Endothelial cell of umbilical vein (primary cell): Measurements from ENCODE around the gene GABRR2. TPM values are rescaled to one million over a fixed set of nuclear protein-coding genes. Genes with fewer than 3 reads are reported as not detected.

ENCODE experiments used
- BruUV-seq: library from RNA; stranded (reverse); fragments of 400-500 nt; replicated peaks from 2 replicates; lab custom pipeline; 2021; lab: Mats Ljungman, UMichigan
- CTCF ChIA-PET: fragments of 300-600, 350-600 bp; sonication (Branson Sonifier 250); formaldehyde crosslinking; loops from one replicate; lab custom pipeline; 2021; ENCODE audit warnings: antibody characterized with exemption, inconsistent platforms; lab: Charles Lee
- POLR2A ChIA-PET: fragments of 300-600, 350-600 bp; sonication (Branson Sonifier 250); formaldehyde crosslinking; loops from one replicate; lab custom pipeline; 2021; ENCODE audit warnings: antibody characterized with exemption, inconsistent platforms; lab: Charles Lee
- DNase-seq: peaks from one replicate; pipeline ENCODE4 v3.0.0-alpha.2; 2011; ENCODE audit warnings: low read depth, low spot score
- FAIRE-seq: peaks from 2 replicates; lab custom pipeline; 2011; peaks lifted over from hg19 to GRCh38; lab: Jason Lieb, UNC
- H2AFZ ChIP-seq: 2 replicates; pipeline ENCODE4 v1.6.0; 2012; ENCODE audit warnings: low read depth, low read length, control low read depth, inconsistent platforms
- H3K27ac ChIP-seq: 2 replicates; pipeline ENCODE4 v1.5.1; 2011; ENCODE audit warnings: low read depth, mild to moderate bottlenecking, control low read depth, low read length, moderate library complexity; ENCODE audit not compliant: insufficient read depth
- H3K27me3 ChIP-seq, 2 experiments: 2 replicates each; pipeline versions ENCODE4 v1.6.0 to v1.6.1; 2011; ENCODE audit warnings: low read length in 2 of 2, mixed read lengths in 1 of 2; ENCODE audit not compliant: control insufficient read depth in 2 of 2, insufficient read depth in 2 of 2
- H3K36me3 ChIP-seq, 2 experiments: 2 replicates in 1 of 2; 3 replicates in 1 of 2; pipeline ENCODE4 v1.5.1; 2011; ENCODE audit warnings: low read length in 2 of 2, mild to moderate bottlenecking in 1 of 2, moderate library complexity in 1 of 2; ENCODE audit not compliant: control insufficient read depth in 2 of 2, insufficient read depth in 2 of 2; ENCODE audit errors: extremely low read depth in 1 of 2
- H3K4me1 ChIP-seq: 3 replicates; pipeline ENCODE4 v1.5.1; 2011; ENCODE audit warnings: mild to moderate bottlenecking, low read length; ENCODE audit not compliant: control insufficient read depth, insufficient read depth; ENCODE audit errors: extremely low read depth
- H3K4me2 ChIP-seq: 2 replicates; pipeline ENCODE4 v1.6.1; 2011; ENCODE audit warnings: low read length, control low read depth, mixed read lengths; ENCODE audit not compliant: insufficient read depth
- H3K4me3 ChIP-seq, 3 experiments: fragments of 200-600 bp in 1 of 3; sonication (generic), shearing (Covaris generic) in 1 of 3; replicated peaks in 1 of 3; 2 replicates each; pipeline ENCODE4 v1.5.1; 2011 to 2016; ENCODE audit warnings: control low read depth in 3 of 3, low read length in 3 of 3, mild to moderate bottlenecking in 2 of 3, inconsistent platforms in 1 of 3, low read depth in 1 of 3, moderate library complexity in 1 of 3; ENCODE audit not compliant: insufficient read depth in 1 of 3
- H3K79me2 ChIP-seq: 2 replicates; pipeline ENCODE4 v1.6.0; 2012; ENCODE audit warnings: low read length, inconsistent platforms; ENCODE audit not compliant: control insufficient read depth, insufficient read depth
- H3K9ac ChIP-seq: replicated peaks from 2 replicates; pipeline ENCODE3; 2011; ENCODE audit warnings: low read length, control low read depth; ENCODE audit not compliant: insufficient read depth; ENCODE audit errors: extremely low read depth
- H3K9me1 ChIP-seq: replicated peaks from 3 replicates; pipeline ENCODE4 v1.6.0; 2011; ENCODE audit warnings: mild to moderate bottlenecking, low read length; ENCODE audit not compliant: control insufficient read depth, insufficient read depth; ENCODE audit errors: extremely low read depth
- H3K9me3 ChIP-seq: replicated peaks from 2 replicates; pipeline ENCODE4 v1.5.1; 2012; ENCODE audit warnings: low read length, inconsistent platforms; ENCODE audit not compliant: control insufficient read depth, insufficient read depth
- H4K20me1 ChIP-seq: replicated peaks from 2 replicates; pipeline ENCODE3; 2011; ENCODE audit warnings: mild to moderate bottlenecking, low read length; ENCODE audit not compliant: control insufficient read depth, insufficient read depth; ENCODE audit errors: extremely low read depth
- EZH2 ChIP-seq: IDR thresholded peaks from 2 replicates; pipeline ENCODE4 v1.6.1; 2012; ENCODE audit warnings: borderline replicate concordance, low read depth, mild to moderate bottlenecking, moderate library complexity, low read length, inconsistent platforms; ENCODE audit not compliant: severe bottlenecking
- FOS ChIP-seq: IDR thresholded peaks from 2 replicates; pipeline ENCODE4 v1.6.1; 2011; ENCODE audit warnings: mild to moderate bottlenecking, low read length, moderate library complexity, borderline replicate concordance; ENCODE audit not compliant: insufficient read depth
- GATA2 ChIP-seq: IDR thresholded peaks from 2 replicates; pipeline ENCODE4 v1.7.0; 2011; ENCODE audit warnings: low read depth, mild to moderate bottlenecking, moderate library complexity, mixed read lengths, low read length; ENCODE audit not compliant: insufficient read length, insufficient read depth
- JUN ChIP-seq: IDR thresholded peaks from 2 replicates; pipeline ENCODE4 v1.6.1; 2011; ENCODE audit warnings: borderline replicate concordance, low read depth; ENCODE audit not compliant: insufficient read length, insufficient read depth
- MAX ChIP-seq: IDR thresholded peaks from 2 replicates; pipeline ENCODE4 v1.6.1; 2011; ENCODE audit not compliant: insufficient read depth, insufficient read length
- MYC ChIP-seq: IDR thresholded peaks from one replicate; pipeline ENCODE4 v1.6.1; 2011; ENCODE audit warnings: mild to moderate bottlenecking, low read depth, low read length
- POLR2A ChIP-seq: IDR thresholded peaks from 2 replicates; pipeline ENCODE4 v1.6.1; 2012; ENCODE audit warnings: low read depth, mild to moderate bottlenecking, control low read depth, low read length
- POLR2AphosphoS5 ChIP-seq: IDR thresholded peaks from 2 replicates; pipeline ENCODE4 v1.6.1; 2012; ENCODE audit warnings: low read depth, mild to moderate bottlenecking, control low read depth, low read length, moderate library complexity; ENCODE audit not compliant: insufficient read depth
- dilution Hi-C: fragments of 300-500 bp; cut with MboI; formaldehyde crosslinking; loops from one replicate; pipeline ENCODE4 v1.15.0; 2019; ENCODE audit warnings: low sequenced_read_pairs; ENCODE audit not compliant: extremely low pct_ligation_motif_present
- intact Hi-C: fragments of 100-400 bp; cut with micrococcal nuclease; formaldehyde crosslinking; loops from one replicate; pipeline ENCODE4 v1.10.0; 2022
- polyA plus RNA-seq, 4 experiments: library from polyadenylated mRNA; depleted of rRNA in 3 of 4; stranded (reverse) in 3 of 4; unstranded in 1 of 4; fragments of >200 nt; gene quantifications; 2 replicates each; pipeline versions ENCODE4 v1.2.1 to v1.2.3, GENCODE V29; 2011 to 2012; ENCODE audit warnings: missing spikeins in 1 of 4
- total RNA-seq: library from RNA; stranded (reverse); gene quantifications from 2 replicates; pipeline ENCODE4 v1.2.3, GENCODE V29; 2021
- TF ChIP-seq, protein P1 (sequence below), 2 donors: IDR thresholded peaks; 1 replicate in 1 of 2; 2 replicates in 1 of 2; pipeline ENCODE4 v1.5.1; 2011; ENCODE audit warnings: low read length in 2 of 2, mild to moderate bottlenecking in 2 of 2, moderate library complexity in 2 of 2, control low read depth in 1 of 2, inconsistent platforms in 1 of 2, low read depth in 1 of 2; ENCODE audit not compliant: insufficient read depth in 1 of 2; ENCODE audit errors: extremely low read depth in 1 of 2

The GABRR2 gene
- total and polyA plus RNA-seq, 2 donors (not counting 3 experiments of a cell fraction or from before 2014, with no cell fraction given) = 1.4 to 3.6 TPM

GRCh38 chr6:89212472-89212871 is 102.6 kb downstream of the GABRR2 start:
- intact Hi-C loops = no loop called here
- no peak overlapping the region for H3K4me3 ChIP-seq
- H3K27ac ChIP-seq = no peak overlapping the region
- dilution Hi-C loops = no loop called here
- FAIRE-seq (no peak), DNase-seq (no peak)
- H2AFZ ChIP-seq = no peak overlapping the region
- no peaks in the 10 kb centered on the region for H4K20me1 ChIP-seq
- H3K36me3 ChIP-seq = no peaks in the 10 kb centered on the region
- H3K27me3 ChIP-seq = peaks cover 10 to 20% of the 10 kb centered on the region in 2 experiments
- CTCF ChIA-PET = no interaction called here
- no peaks in the 10 kb centered on the region for H3K4me1 ChIP-seq
- no peaks in the 10 kb centered on the region for H3K79me2 ChIP-seq
- BruUV-seq = no TSS peak
- no peak overlapping the region for H3K9ac ChIP-seq
- POLR2A ChIA-PET = no interaction called here
- TF ChIP-seq POLR2AphosphoS5 (no peak), JUN (no peak), FOS (no peak), MYC (no peak), POLR2A (no peak), GATA2 (no peak), EZH2 (no peak), MAX (no peak)
- TF ChIP-seq, protein P1, sequence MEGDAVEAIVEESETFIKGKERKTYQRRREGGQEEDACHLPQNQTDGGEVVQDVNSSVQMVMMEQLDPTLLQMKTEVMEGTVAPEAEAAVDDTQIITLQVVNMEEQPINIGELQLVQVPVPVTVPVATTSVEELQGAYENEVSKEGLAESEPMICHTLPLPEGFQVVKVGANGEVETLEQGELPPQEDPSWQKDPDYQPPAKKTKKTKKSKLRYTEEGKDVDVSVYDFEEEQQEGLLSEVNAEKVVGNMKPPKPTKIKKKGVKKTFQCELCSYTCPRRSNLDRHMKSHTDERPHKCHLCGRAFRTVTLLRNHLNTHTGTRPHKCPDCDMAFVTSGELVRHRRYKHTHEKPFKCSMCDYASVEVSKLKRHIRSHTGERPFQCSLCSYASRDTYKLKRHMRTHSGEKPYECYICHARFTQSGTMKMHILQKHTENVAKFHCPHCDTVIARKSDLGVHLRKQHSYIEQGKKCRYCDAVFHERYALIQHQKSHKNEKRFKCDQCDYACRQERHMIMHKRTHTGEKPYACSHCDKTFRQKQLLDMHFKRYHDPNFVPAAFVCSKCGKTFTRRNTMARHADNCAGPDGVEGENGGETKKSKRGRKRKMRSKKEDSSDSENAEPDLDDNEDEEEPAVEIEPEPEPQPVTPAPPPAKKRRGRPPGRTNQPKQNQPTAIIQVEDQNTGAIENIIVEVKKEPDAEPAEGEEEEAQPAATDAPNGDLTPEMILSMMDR (IDR thresholded peaks at IDR 0.05; ENCODE audit: extremely low read depth in 1 of 2, insufficient read depth in 1 of 2, low read depth in 1 of 2, low read length in 2 of 2) = no peak
- no peaks in the 10 kb centered on the region for H3K9me3 ChIP-seq
- no peaks in the 10 kb centered on the region for H3K9me1 ChIP-seq
- no peak overlapping the region for H3K4me2 ChIP-seq
